OCI-LY3 (cell line): ENCODE results near the gene DAP3.
"Not testable (repeated sequence)": the region's sequence is repeated elsewhere in the genome, so short reads cannot be mapped to it uniquely, and the experiment has no call there.

Experiments
- CTCF ChIP-seq: fragments of 200-600, 300-600 bp; sonication (generic); IDR thresholded peaks from 2 replicates; pipeline ENCODE4 v1.5.1; 2014; ENCODE audit warnings: antibody characterized with exemption, low read length, low read depth
- EZH2phosphoT487 ChIP-seq: fragments of 200-600 bp; shearing (Covaris generic); IDR thresholded peaks from 2 replicates; pipeline ENCODE4 v1.6.1; 2018; ENCODE audit warnings: antibody characterized with exemption, mixed run types, low read depth

- not testable (repeated sequence) for TF ChIP-seq CTCF, EZH2phosphoT487
Observed at GRCh38 chr1:155642559-155643180, 46.2 kb upstream of the DAP3 start.
